ENCODE measurements around the gene MYRF.

DNA sequence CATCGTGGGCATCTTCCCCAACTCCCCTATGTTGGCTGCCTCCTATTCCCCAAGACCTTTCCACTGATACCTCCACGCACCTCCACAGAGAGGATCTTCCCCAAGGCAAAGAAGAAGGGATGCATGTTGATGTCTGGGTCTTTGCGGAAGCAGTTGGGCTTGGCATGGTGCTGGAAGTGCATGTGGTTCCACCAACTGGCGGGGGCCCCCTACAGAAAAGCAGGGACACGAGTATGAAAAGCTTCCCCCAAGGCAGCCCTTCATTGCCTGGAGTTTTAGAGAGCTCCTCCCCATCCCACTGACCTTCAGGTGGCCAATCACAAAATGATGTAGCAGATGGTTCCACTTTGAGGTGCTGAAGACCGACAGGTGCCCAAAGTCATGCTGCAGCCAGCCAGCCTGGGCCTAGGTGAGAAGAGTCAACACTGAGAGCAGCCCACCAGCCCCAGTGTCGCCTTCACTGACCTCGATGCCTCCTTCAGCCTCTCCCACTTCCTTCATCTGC, 58.3 kb downstream of the MYRF start:
- TF ChIP-seq, protein P1, sequence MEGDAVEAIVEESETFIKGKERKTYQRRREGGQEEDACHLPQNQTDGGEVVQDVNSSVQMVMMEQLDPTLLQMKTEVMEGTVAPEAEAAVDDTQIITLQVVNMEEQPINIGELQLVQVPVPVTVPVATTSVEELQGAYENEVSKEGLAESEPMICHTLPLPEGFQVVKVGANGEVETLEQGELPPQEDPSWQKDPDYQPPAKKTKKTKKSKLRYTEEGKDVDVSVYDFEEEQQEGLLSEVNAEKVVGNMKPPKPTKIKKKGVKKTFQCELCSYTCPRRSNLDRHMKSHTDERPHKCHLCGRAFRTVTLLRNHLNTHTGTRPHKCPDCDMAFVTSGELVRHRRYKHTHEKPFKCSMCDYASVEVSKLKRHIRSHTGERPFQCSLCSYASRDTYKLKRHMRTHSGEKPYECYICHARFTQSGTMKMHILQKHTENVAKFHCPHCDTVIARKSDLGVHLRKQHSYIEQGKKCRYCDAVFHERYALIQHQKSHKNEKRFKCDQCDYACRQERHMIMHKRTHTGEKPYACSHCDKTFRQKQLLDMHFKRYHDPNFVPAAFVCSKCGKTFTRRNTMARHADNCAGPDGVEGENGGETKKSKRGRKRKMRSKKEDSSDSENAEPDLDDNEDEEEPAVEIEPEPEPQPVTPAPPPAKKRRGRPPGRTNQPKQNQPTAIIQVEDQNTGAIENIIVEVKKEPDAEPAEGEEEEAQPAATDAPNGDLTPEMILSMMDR (IDR thresholded peaks at IDR 0.05) = no peak
- TF ChIP-seq POLR2A (IDR thresholded peaks at IDR 0.05) = no peak
